ENCODE data around the gene NKD1.
A peak's percentile ranks its signal among the peaks of the same experiment; 100 is the strongest.

Gene NKD1

GRCh38 chr16:50694206-50694605 is 146.0 kb downstream of the NKD1 start:
- Histone ChIP-seq H3K4me1 (no peaks in the 10 kb centered on the region), H3K27me3 (no peaks in the 10 kb centered on the region), H3K36me3 (no peaks in the 10 kb centered on the region), H3K9me3 (no peaks in the 10 kb centered on the region), H3K4me3 (ENCODE audit: low read depth, low read length) (no peak overlapping the region)
- no peak for DNase-seq
- TF ChIP-seq CTCF (IDR thresholded peaks at IDR 0.05; ENCODE audit: low read depth, low read length), result no peak

- no peaks in the 10 kb centered on the region for H3K9me3 ChIP-seq
- DNase-seq, result no peak
- H3K36me3 ChIP-seq, result no peaks in the 10 kb centered on the region
- no peak for TF ChIP-seq CTCF (IDR thresholded peaks at IDR 0.05; ENCODE audit: low read depth, low read length)
- H3K4me3 ChIP-seq (ENCODE audit: low read depth, low read length), result no peak overlapping the region
- no peaks in the 10 kb centered on the region for H3K4me1 ChIP-seq
- no peaks in the 10 kb centered on the region for H3K27me3 ChIP-seq
These were observed 147.1 kb downstream of the NKD1 start for GRCh38 chr16:50695017-50696000.

GRCh38 chr16:50696126-50696525 is 147.9 kb downstream of the NKD1 start:
- no peaks in the 10 kb centered on the region for H3K9me3 ChIP-seq
- no peak for TF ChIP-seq CTCF (IDR thresholded peaks at IDR 0.05; ENCODE audit: low read depth, low read length)
- H3K4me1 ChIP-seq, result no peaks in the 10 kb centered on the region
- no peaks in the 10 kb centered on the region for H3K27me3 ChIP-seq
- H3K36me3 ChIP-seq, result no peaks in the 10 kb centered on the region
- H3K4me3 ChIP-seq (ENCODE audit: low read depth, low read length), result no peak overlapping the region
- DNase-seq, result no peak

- Histone ChIP-seq H3K9me3 (no peaks in the 10 kb centered on the region), H3K4me1 (no peaks in the 10 kb centered on the region), H3K4me3 (ENCODE audit: low read depth, low read length) (no peak overlapping the region), H3K36me3 (no peaks in the 10 kb centered on the region), H3K27me3 (no peaks in the 10 kb centered on the region)
- TF ChIP-seq CTCF (IDR thresholded peaks at IDR 0.05; ENCODE audit: low read depth, low read length), result no peak
- DNase-seq, result peak; percentile 71
These were observed 148.6 kb downstream of the NKD1 start for GRCh38 chr16:50696575-50697420.

- H3K9me3 ChIP-seq, result no peaks in the 10 kb centered on the region
- TF ChIP-seq CTCF (IDR thresholded peaks at IDR 0.05; ENCODE audit: low read depth, low read length), result no peak
- no peaks in the 10 kb centered on the region for H3K4me1 ChIP-seq
- H3K36me3 ChIP-seq, result no peaks in the 10 kb centered on the region
- H3K27me3 ChIP-seq, result no peaks in the 10 kb centered on the region
- no peak for DNase-seq
- no peak overlapping the region for H3K4me3 ChIP-seq (ENCODE audit: low read depth, low read length)
These were observed 149.2 kb downstream of the NKD1 start for GRCh38 chr16:50697421-50697715.

All from BE2C (cell line).